HK-2 (cell line): ENCODE results near the gene STMP1.

Experiments used
- DNase-seq: peaks from one replicate; pipeline ENCODE4 v3.0.0-alpha.2; 2018; ENCODE audit not compliant: unreplicated experiment

STMP1 gene

GRCh38 chr7:135693558-135693957 lies 31.2 kb downstream of the STMP1 start:
- no peak for DNase-seq

GRCh38 chr7:135697276-135698049 lies 35.1 kb downstream of the STMP1 start:
- no peak for DNase-seq

- no peak for DNase-seq
Measured at GRCh38 chr7:135704074-135704473, 41.8 kb downstream of the STMP1 start.

- DNase-seq: no peak
Measured at GRCh38 chr7:135704698-135705097, 42.4 kb downstream of the STMP1 start.

- no peak for DNase-seq
Measured at GRCh38 chr7:135706038-135706742, 43.9 kb downstream of the STMP1 start.

GRCh38 chr7:135706858-135707569 lies 44.7 kb downstream of the STMP1 start:
- no peak for DNase-seq

- no peak for DNase-seq
Measured at GRCh38 chr7:135707570-135707966, 45.3 kb downstream of the STMP1 start.

GRCh38 chr7:135708041-135708440 lies 45.7 kb downstream of the STMP1 start:
- DNase-seq: no peak

- DNase-seq: no peak
Measured at GRCh38 chr7:135709508-135709907, 47.2 kb downstream of the STMP1 start.

- DNase-seq: peak; percentile 24
Measured at GRCh38 chr7:135710417-135711138, 48.3 kb downstream of the STMP1 start.

- DNase-seq: no peak
Measured at GRCh38 chr7:135711139-135711469, 48.8 kb downstream of the STMP1 start.

GRCh38 chr7:135712182-135712782 lies 50.0 kb downstream of the STMP1 start:
- DNase-seq: no peak

GRCh38 chr7:135712796-135713195 lies 50.5 kb downstream of the STMP1 start:
- no peak for DNase-seq

- no peak for DNase-seq
Measured at GRCh38 chr7:135713836-135714470, 51.6 kb downstream of the STMP1 start.

- peak; percentile 58 for DNase-seq
Measured at GRCh38 chr7:135714534-135715009, 52.3 kb downstream of the STMP1 start.

- DNase-seq: no peak
Measured at GRCh38 chr7:135715055-135715522, 52.8 kb downstream of the STMP1 start.

GRCh38 chr7:135715673-135716072 lies 53.4 kb downstream of the STMP1 start:
- DNase-seq: no peak

- peak; percentile 24 for DNase-seq
Measured at GRCh38 chr7:135716677-135717238, 54.4 kb downstream of the STMP1 start.

GRCh38 chr7:135717693-135718092 lies 55.4 kb downstream of the STMP1 start:
- no peak for DNase-seq

- no peak for DNase-seq
Measured at GRCh38 chr7:135718219-135718618, 55.9 kb downstream of the STMP1 start.
